A673 (cell line): ENCODE measurements around the gene AIF1.

Source experiments
- EZH2 ChIP-seq: fragments of 200-600 bp; sonication (generic); IDR thresholded peaks from 2 replicates; pipeline ENCODE4 v1.6.1; 2017; ENCODE audit warnings: borderline replicate concordance, low read depth, mild to moderate bottlenecking, mixed read lengths, antibody characterized with exemption, low read length; ENCODE audit not compliant: poor library complexity, severe bottlenecking
- TF ChIP-seq, protein P1 (sequence below): fragments of 300-800, 200-600 bp; sonication (generic); conservative IDR thresholded peaks from 2 replicates; pipeline ENCODE4 v1.5.1; 2017; ENCODE audit warnings: low read depth, mild to moderate bottlenecking, antibody characterized with exemption, low read length, moderate library complexity, mixed read lengths

DNA sequence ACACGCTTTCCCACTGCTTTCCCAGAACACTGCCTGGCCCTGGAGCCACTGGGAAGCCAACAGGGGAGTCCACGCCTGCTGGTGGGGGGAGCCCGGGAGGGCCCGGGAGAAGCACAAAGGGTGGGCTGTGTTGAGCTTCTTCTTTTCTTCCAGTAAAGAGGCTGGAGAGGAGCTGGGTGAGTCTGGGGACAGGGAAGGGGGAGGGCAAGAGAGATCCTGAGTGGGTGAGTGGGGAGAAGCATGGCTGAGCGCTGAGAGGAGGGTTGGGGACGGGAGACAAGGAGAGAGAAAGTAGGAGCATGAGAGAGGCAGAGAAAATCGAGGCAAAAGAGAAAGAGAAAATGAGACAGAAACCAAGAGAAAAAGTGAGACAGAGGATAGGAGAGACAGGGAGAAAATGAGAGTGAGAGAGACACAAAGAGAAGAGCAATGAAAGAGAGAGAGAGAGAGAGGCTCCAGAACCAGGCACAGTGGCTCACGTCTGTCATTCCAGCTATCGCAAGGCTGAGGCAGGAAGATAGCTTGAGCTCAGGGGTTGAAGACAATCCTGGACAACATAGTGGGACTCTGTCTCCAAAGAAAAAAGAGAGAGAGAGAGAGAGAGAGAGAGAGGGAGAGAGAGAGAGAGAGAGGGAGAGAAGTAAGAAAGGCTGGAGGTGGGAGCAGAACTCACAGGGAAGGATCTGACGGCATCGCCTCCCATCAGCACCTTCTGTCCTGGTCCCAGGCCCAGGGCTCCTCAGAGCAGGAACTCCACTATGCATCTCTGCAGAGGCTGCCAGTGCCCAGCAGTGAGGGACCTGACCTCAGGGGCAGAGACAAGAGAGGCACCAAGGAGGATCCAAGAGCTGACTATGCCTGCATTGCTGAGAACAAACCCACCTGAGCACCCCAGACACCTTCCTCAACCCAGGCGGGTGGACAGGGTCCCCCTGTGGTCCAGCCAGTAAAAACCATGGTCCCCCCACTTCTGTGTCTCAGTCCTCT lies 26.9 kb upstream of the AIF1 start:
- TF ChIP-seq EZH2 = no peak
- TF ChIP-seq, protein P1, sequence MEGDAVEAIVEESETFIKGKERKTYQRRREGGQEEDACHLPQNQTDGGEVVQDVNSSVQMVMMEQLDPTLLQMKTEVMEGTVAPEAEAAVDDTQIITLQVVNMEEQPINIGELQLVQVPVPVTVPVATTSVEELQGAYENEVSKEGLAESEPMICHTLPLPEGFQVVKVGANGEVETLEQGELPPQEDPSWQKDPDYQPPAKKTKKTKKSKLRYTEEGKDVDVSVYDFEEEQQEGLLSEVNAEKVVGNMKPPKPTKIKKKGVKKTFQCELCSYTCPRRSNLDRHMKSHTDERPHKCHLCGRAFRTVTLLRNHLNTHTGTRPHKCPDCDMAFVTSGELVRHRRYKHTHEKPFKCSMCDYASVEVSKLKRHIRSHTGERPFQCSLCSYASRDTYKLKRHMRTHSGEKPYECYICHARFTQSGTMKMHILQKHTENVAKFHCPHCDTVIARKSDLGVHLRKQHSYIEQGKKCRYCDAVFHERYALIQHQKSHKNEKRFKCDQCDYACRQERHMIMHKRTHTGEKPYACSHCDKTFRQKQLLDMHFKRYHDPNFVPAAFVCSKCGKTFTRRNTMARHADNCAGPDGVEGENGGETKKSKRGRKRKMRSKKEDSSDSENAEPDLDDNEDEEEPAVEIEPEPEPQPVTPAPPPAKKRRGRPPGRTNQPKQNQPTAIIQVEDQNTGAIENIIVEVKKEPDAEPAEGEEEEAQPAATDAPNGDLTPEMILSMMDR = no peak
